Tibial nerve (tissue), 4 donors: ENCODE measurements around the gene ACTG2. TPM values are rescaled to one million over a fixed set of nuclear protein-coding genes. Genes with fewer than 3 reads are reported as not detected.
"Not testable (repeated sequence)": the region's sequence is repeated elsewhere in the genome, so short reads cannot be mapped to it uniquely, and the experiment has no call there.

Source experiments
- DNase-seq, 2 donors: peaks; one replicate each; pipeline ENCODE4 v3.0.0-alpha.2; 2019; ENCODE audit warnings: low spot score in 2 of 2
- H3K27ac ChIP-seq, 4 donors: fragments of 200-600 bp; sonication (generic) in 3 of 4; one replicate each; pipeline ENCODE4 v1.5.1; 2017 to 2019; ENCODE audit warnings: mild to moderate bottlenecking in 1 of 4
- H3K27me3 ChIP-seq, 2 donors: fragments of 200-600 bp; sonication (generic) in 1 of 2; one replicate each; pipeline versions ENCODE4 v1.5.1 to v1.6.0; 2017 to 2019
- H3K36me3 ChIP-seq, 3 donors: fragments of 200-600 bp; sonication (generic); one replicate each; pipeline ENCODE4 v1.5.1; 2018 to 2019
- H3K4me1 ChIP-seq, 4 donors: fragments of 200-600 bp; sonication (generic) in 3 of 4; one replicate each; pipeline ENCODE4 v1.5.1; 2017 to 2019
- H3K4me3 ChIP-seq, 4 donors: fragments of 200-600 bp; sonication (generic) in 3 of 4; one replicate each; pipeline ENCODE4 v1.5.1; 2017 to 2019; ENCODE audit warnings: mild to moderate bottlenecking in 1 of 4, moderate library complexity in 1 of 4
- H3K9me3 ChIP-seq, 4 donors: fragments of 200-600 bp; sonication (generic) in 3 of 4; one replicate each; pipeline ENCODE4 v1.5.1; 2017 to 2019
- CTCF ChIP-seq, 5 experiments: fragments of 200-600 bp in 3 of 5; fragments of 450-650 bp in 2 of 5; sonication (generic) in 3 of 5; IDR thresholded peaks; one replicate each; pipeline ENCODE4 v1.5.1; 2016 to 2019; ENCODE audit warnings: antibody characterized with exemption in 5 of 5, mild to moderate bottlenecking in 3 of 5, moderate library complexity in 2 of 5
- EP300 ChIP-seq, 2 donors: sonication (generic); formaldehyde crosslinking; IDR thresholded peaks; one replicate each; pipeline ENCODE4 v1.6.1; 2017; ENCODE audit warnings: antibody characterized with exemption in 2 of 2, mild to moderate bottlenecking in 1 of 2
- POLR2A ChIP-seq, 2 donors: fragments of 450-650 bp; IDR thresholded peaks; one replicate each; pipeline ENCODE4 v1.6.1; 2017; ENCODE audit warnings: antibody characterized with exemption in 2 of 2, mild to moderate bottlenecking in 2 of 2, moderate library complexity in 2 of 2
- WGBS, 2 donors: methylation state at CpG; one replicate each; pipeline ENCODE4 v1.1.5; 2018; 5-methylcytosine and 5-hydroxymethylcytosine counted together
- total RNA-seq, 4 donors: library from RNA; depleted of rRNA; stranded (reverse); fragments of >200 nt; gene quantifications; one replicate each; pipeline ENCODE4 v1.1.0, GENCODE V29; 2016

Gene ACTG2
- total RNA-seq, 4 donors from 2014 or later: 6.3 to 20.1 (median 16.8) TPM

- Histone ChIP-seq H3K4me1 (peaks cover 0 to 17% (median 11%) of the 10 kb centered on the region in 4 donors), H3K27me3 (no peaks in the 10 kb centered on the region), H3K36me3 (no peaks in the 10 kb centered on the region), H3K27ac (no peak overlapping the region), H3K9me3 (no peaks in the 10 kb centered on the region), H3K4me3 (no peak overlapping the region)
- 63 to 65% methylated on average over 6 of the region's 6 CpGs for WGBS, 2 donors
- no peak for DNase-seq
- TF ChIP-seq POLR2A (IDR thresholded peaks at IDR 0.05) (no peak), EP300 (IDR thresholded peaks at IDR 0.05) (no peak), CTCF (IDR thresholded peaks at IDR 0.05) (no peak)
These were observed 5.1 kb downstream of the ACTG2 start for GRCh38 chr2:73897934-73898333.

- no peaks in the 10 kb centered on the region for H3K36me3 ChIP-seq
- H3K27ac ChIP-seq: no peak overlapping the region
- H3K4me3 ChIP-seq: no peak overlapping the region
- no peaks in the 10 kb centered on the region for H3K27me3 ChIP-seq
- no peak for DNase-seq
- TF ChIP-seq EP300 (IDR thresholded peaks at IDR 0.05) (no peak), CTCF (IDR thresholded peaks at IDR 0.05) (no peak), POLR2A (IDR thresholded peaks at IDR 0.05) (no peak)
- peaks cover 0 to 17% (median 11%) of the 10 kb centered on the region in 4 donors for H3K4me1 ChIP-seq
- 80 to 82% methylated on average over 8 of the region's 8 CpGs for WGBS, 2 donors
- no peaks in the 10 kb centered on the region for H3K9me3 ChIP-seq
These were observed 7.1 kb downstream of the ACTG2 start for GRCh38 chr2:73899801-73900336.

- no peak for TF ChIP-seq POLR2A (IDR thresholded peaks at IDR 0.05)
- TF ChIP-seq EP300 (IDR thresholded peaks at IDR 0.05): no peak
- no peak for TF ChIP-seq CTCF (IDR thresholded peaks at IDR 0.05)
- no peak overlapping the region for H3K27ac ChIP-seq
- WGBS, 2 donors: 77 to 86% methylated on average over 8 to 10 of the region's 10 CpGs
These were observed 8.3 kb downstream of the ACTG2 start for GRCh38 chr2:73901143-73901542.

GRCh38 chr2:73902284-73902683 lies 9.5 kb downstream of the ACTG2 start:
- TF ChIP-seq POLR2A (IDR thresholded peaks at IDR 0.05): no peak
- no peak for TF ChIP-seq EP300 (IDR thresholded peaks at IDR 0.05)
- no peak for TF ChIP-seq CTCF (IDR thresholded peaks at IDR 0.05)
- H3K9me3 ChIP-seq: no peaks in the 10 kb centered on the region
- peaks cover 0 to 2% (median 1%) of the 10 kb centered on the region in 4 donors for H3K4me1 ChIP-seq
- H3K27ac ChIP-seq: no peak overlapping the region
- H3K27me3 ChIP-seq: no peaks in the 10 kb centered on the region
- no peak for DNase-seq
- 77 to 78% methylated on average over 4 of the region's 4 CpGs for WGBS, 2 donors
- no peaks in the 10 kb centered on the region for H3K36me3 ChIP-seq
- H3K4me3 ChIP-seq: no peak overlapping the region

More at GRCh38 chr2:73901143-73901542, 8.3 kb downstream of the ACTG2 start:
- H3K4me3 ChIP-seq: no peak overlapping the region
- H3K4me1 ChIP-seq: peaks cover 0 to 13% (median 11%) of the 10 kb centered on the region in 4 donors
- H3K9me3 ChIP-seq: no peaks in the 10 kb centered on the region
- DNase-seq: no peak
- H3K27me3 ChIP-seq: no peaks in the 10 kb centered on the region
- no peaks in the 10 kb centered on the region for H3K36me3 ChIP-seq

- TF ChIP-seq CTCF (IDR thresholded peaks at IDR 0.05) (no peak), EP300 (IDR thresholded peaks at IDR 0.05) (no peak), POLR2A (IDR thresholded peaks at IDR 0.05) (no peak)
- Histone ChIP-seq H3K27ac (no peak overlapping the region), H3K27me3 (no peaks in the 10 kb centered on the region), H3K36me3 (no peaks in the 10 kb centered on the region), H3K9me3 (no peaks in the 10 kb centered on the region), H3K4me3 (no peak overlapping the region), H3K4me1 (no peaks in the 10 kb centered on the region)
- 84 to 85% methylated on average over 4 of the region's 4 CpGs for WGBS, 2 donors
- DNase-seq: no peak
These were observed 10.5 kb downstream of the ACTG2 start for GRCh38 chr2:73903313-73903712.

- not testable (repeated sequence) for H3K27me3 ChIP-seq, H3K36me3 ChIP-seq, H3K4me3 ChIP-seq, H3K4me1 ChIP-seq, H3K9me3 ChIP-seq, H3K27ac ChIP-seq, DNase-seq
- 90 to 95% methylated on average over 5 of the region's 5 CpGs for WGBS, 2 donors
These were observed 11.3 kb downstream of the ACTG2 start for GRCh38 chr2:73903949-73904613.
